Adrenal gland (tissue), 5 donors: Measurements from ENCODE around the gene C15orf61.

Experiments
- CTCF ChIP-seq, 6 experiments: fragments of 450-650 bp in 4 of 6; fragments of 200-600 bp in 2 of 6; sonication (generic) in 1 of 6; IDR thresholded peaks; 1 replicate in 5 of 6; 2 replicates in 1 of 6; pipeline versions ENCODE4 v1.5.1 to v1.8.0; 2016 to 2021; ENCODE audit warnings: antibody characterized with exemption in 6 of 6, mild to moderate bottlenecking in 2 of 6, moderate library complexity in 1 of 6
- POLR2A ChIP-seq, 2 donors: fragments of 450-650 bp; IDR thresholded peaks; one replicate each; pipeline ENCODE4 v1.6.1; 2017; ENCODE audit warnings: antibody characterized with exemption in 2 of 2, mild to moderate bottlenecking in 2 of 2, moderate library complexity in 1 of 2
- donor health status: DM: no; HTN: no; CAD: no.

GRCh38 chr15:67509918-67510317 is 11.0 kb upstream of the C15orf61 start:
- no peak for TF ChIP-seq CTCF (IDR thresholded peaks at IDR 0.05)
- TF ChIP-seq POLR2A (IDR thresholded peaks at IDR 0.05), result no peak
